RWPE2 (cell line): Measurements from ENCODE around the gene NUSAP1.
"Not testable (repeated sequence)": the region's sequence is repeated elsewhere in the genome, so short reads cannot be mapped to it uniquely, and the experiment has no call there.

Experiments used
- ATAC-seq: fragments of 200-7000 bp; cut with Tn5 transposase; 3 replicates; pipeline ENCODE4 v1.9.1; 2021; ENCODE audit warnings: low read depth
- DNase-seq: peaks from one replicate; pipeline ENCODE4 v3.0.0-alpha.2; 2020; ENCODE audit warnings: low spot score
- H3K27ac ChIP-seq: fragments of 450-650 bp; 2 replicates; pipeline ENCODE4 v1.5.1; 2017; ENCODE audit warnings: mild to moderate bottlenecking; ENCODE audit not compliant: poor library complexity, severe bottlenecking
- H3K27me3 ChIP-seq: fragments of 250-450 bp; sonication (Bioruptor Pico); 2 replicates; pipeline ENCODE4 v1.5.1; 2021; ENCODE audit warnings: mild to moderate bottlenecking, moderate library complexity; ENCODE audit not compliant: insufficient read depth, poor library complexity, severe bottlenecking
- H3K36me3 ChIP-seq: fragments of 250-450 bp; sonication (Bioruptor Pico); 2 replicates; pipeline ENCODE4 v1.5.1; 2020; ENCODE audit warnings: low read depth, mild to moderate bottlenecking, moderate library complexity
- H3K4me1 ChIP-seq: fragments of 250-450 bp; sonication (Bioruptor Pico); 2 replicates; pipeline ENCODE4 v1.5.1; 2021; ENCODE audit warnings: mild to moderate bottlenecking, moderate library complexity; ENCODE audit not compliant: insufficient read depth, poor library complexity, severe bottlenecking
- H3K4me3 ChIP-seq: fragments of 250-450 bp; sonication (Bioruptor Pico); 2 replicates; pipeline ENCODE4 v1.5.1; 2021; ENCODE audit warnings: mild to moderate bottlenecking, moderate library complexity; ENCODE audit not compliant: severe bottlenecking
- H3K9me3 ChIP-seq: fragments of 250-450 bp; sonication (Bioruptor Pico); 2 replicates; pipeline ENCODE4 v1.5.1; 2021; ENCODE audit warnings: mild to moderate bottlenecking, moderate library complexity; ENCODE audit not compliant: severe bottlenecking
- TF ChIP-seq, protein P1 (sequence below): fragments of 450-650 bp; IDR thresholded peaks from one replicate; pipeline ENCODE4 v1.5.1; 2017; ENCODE audit warnings: mild to moderate bottlenecking, moderate library complexity; ENCODE audit not compliant: poor library complexity, severe bottlenecking

The NUSAP1 gene

DNA sequence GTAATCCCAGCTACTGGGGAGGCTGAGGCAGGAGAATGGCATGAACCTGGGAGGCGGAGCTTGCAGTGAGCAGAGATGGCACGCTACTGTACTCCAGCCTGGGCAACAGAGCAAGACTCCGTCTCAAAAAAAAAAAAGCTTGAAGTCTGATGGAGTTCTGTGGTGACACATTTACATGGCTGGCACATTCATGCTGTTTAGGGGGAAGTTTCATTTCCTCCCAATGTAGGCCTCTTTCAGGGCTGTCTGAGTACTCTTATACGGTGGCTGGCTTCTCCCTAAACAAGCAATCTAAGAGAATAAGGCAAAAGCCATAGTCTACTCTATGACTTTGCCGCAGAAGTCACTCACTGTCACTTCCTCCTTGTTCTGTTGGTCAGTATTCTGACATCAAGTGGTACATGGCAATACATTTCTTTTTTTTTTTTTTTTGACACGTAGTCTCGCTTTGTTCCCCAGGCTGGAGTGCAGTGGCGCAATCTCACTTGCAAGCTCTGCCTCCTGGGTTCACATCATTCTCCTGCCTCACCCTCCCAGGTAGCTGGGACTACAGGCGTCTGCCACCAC is 41.5 kb upstream of the NUSAP1 start:
- Histone ChIP-seq H3K27me3 (no peaks in the 10 kb centered on the region), H3K4me3 (no peak overlapping the region), H3K36me3 (peaks cover 87% of the 10 kb centered on the region), H3K27ac (no peak overlapping the region), H3K9me3 (no peaks in the 10 kb centered on the region), H3K4me1 (no peaks in the 10 kb centered on the region)
- TF ChIP-seq, protein P1, sequence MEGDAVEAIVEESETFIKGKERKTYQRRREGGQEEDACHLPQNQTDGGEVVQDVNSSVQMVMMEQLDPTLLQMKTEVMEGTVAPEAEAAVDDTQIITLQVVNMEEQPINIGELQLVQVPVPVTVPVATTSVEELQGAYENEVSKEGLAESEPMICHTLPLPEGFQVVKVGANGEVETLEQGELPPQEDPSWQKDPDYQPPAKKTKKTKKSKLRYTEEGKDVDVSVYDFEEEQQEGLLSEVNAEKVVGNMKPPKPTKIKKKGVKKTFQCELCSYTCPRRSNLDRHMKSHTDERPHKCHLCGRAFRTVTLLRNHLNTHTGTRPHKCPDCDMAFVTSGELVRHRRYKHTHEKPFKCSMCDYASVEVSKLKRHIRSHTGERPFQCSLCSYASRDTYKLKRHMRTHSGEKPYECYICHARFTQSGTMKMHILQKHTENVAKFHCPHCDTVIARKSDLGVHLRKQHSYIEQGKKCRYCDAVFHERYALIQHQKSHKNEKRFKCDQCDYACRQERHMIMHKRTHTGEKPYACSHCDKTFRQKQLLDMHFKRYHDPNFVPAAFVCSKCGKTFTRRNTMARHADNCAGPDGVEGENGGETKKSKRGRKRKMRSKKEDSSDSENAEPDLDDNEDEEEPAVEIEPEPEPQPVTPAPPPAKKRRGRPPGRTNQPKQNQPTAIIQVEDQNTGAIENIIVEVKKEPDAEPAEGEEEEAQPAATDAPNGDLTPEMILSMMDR: no peak
- DNase-seq: no peak
- ATAC-seq: no peak

DNA sequence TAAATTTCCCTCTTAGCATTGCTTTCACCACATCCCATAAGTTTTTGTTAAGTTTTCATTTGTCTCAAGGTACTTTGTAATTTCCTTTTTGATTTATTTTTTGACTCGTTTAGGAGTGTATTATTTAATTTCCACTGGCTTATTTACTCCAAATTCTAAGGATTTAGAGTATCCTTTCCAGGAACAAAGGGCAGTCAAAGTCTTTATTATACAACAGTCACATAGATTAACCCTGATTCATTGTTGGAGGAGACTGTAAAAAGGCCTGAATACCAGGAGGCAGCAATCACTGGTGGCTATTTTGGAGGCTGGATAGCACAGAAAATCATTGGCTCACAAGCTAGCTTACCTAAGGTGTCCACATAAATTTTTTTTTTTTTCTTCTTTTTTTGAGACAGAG is 40.2 kb upstream of the NUSAP1 start:
- no peaks in the 10 kb centered on the region for H3K4me1 ChIP-seq
- no peak overlapping the region for H3K4me3 ChIP-seq
- TF ChIP-seq, protein P1: no peak
- ATAC-seq: no peak
- peaks cover 87% of the 10 kb centered on the region for H3K36me3 ChIP-seq
- H3K27me3 ChIP-seq: no peaks in the 10 kb centered on the region
- no peaks in the 10 kb centered on the region for H3K9me3 ChIP-seq
- DNase-seq: no peak
- H3K27ac ChIP-seq: no peak overlapping the region

DNA sequence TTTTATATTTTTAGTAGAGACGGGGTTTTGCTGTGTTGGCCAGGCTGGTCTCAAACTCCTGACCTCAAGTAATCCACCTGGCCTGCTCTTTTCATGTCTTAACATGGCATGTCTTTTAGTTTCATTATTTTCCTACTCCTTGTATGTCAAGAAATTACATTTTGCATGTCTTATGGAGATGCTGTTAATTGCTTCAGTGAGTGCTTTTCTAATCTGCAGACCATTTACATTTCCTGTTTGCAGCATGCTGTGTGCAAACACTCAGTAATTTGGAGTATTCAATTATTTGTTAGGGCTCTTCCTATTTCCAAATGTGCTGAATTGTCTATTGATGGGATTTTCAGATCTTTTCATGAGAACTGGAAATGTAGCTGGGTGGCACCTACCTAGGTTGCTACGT is 31.5 kb upstream of the NUSAP1 start:
- H3K36me3 ChIP-seq: peaks cover 80% of the 10 kb centered on the region
- H3K9me3 ChIP-seq, ATAC-seq, H3K4me1 ChIP-seq, DNase-seq, H3K4me3 ChIP-seq, H3K27ac ChIP-seq, H3K27me3 ChIP-seq: not testable (repeated sequence)

DNA sequence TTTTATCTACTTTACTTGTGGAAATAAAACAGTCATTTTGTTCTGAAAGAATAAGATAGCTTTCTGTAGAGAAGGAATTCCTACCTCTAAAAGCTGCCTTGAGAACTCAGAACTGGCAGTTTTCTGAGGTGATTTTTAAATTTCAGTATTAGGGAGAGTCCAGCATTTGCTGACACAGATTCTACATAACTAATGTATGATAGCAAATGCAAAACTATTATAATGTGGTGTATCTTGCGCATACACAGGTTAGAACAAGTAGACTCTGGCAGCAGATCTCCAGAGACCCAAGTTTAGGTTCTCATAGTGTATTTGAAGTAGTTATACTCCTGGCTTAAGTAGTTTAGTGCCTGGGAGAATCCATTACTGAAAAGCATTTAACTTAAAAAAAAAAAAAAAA is 31.1 kb upstream of the NUSAP1 start:
- no peaks in the 10 kb centered on the region for H3K4me1 ChIP-seq
- DNase-seq (no peak), ATAC-seq (no peak)
- TF ChIP-seq, protein P1: no peak
- H3K4me3 ChIP-seq: no peak overlapping the region
- H3K9me3 ChIP-seq: no peaks in the 10 kb centered on the region
- peaks cover 80% of the 10 kb centered on the region for H3K36me3 ChIP-seq
- no peaks in the 10 kb centered on the region for H3K27me3 ChIP-seq
- no peak overlapping the region for H3K27ac ChIP-seq

DNA sequence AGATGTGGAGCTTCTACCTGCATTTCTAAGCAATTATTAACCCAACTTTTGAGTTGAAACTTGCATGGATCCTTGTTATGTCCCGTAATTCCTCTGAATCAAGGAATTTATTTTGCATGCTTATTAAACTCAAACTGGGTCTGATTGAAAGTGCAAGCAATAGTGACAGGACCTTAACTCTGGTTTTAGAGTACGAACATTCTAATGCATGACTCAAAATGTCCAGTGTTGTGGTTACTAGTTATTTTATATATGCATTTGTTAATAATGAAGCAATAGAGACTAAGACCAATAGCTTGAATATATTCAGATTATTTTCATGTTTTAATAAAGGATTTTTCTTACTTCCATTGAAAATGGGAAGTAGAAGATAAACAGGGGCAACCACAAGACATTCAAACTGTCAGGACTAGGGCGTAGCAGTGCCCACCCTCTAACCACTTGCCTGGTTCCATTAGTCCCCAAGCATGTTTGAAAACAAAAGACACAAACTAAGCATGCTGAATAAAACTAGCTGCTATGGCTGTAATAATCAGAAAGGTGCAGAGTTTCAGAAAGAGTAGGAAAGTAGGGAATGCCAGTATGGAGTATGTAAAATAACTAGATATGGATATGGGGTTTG is 28.4 kb upstream of the NUSAP1 start:
- ATAC-seq (no peak), DNase-seq (no peak)
- Histone ChIP-seq H3K27me3 (no peaks in the 10 kb centered on the region), H3K27ac (no peak overlapping the region), H3K4me3 (no peak overlapping the region), H3K4me1 (no peaks in the 10 kb centered on the region), H3K36me3 (peaks cover 72% of the 10 kb centered on the region), H3K9me3 (no peaks in the 10 kb centered on the region)
- TF ChIP-seq, protein P1: no peak
